ENCODE results near the gene PDE7B.

The PDE7B gene

DNA sequence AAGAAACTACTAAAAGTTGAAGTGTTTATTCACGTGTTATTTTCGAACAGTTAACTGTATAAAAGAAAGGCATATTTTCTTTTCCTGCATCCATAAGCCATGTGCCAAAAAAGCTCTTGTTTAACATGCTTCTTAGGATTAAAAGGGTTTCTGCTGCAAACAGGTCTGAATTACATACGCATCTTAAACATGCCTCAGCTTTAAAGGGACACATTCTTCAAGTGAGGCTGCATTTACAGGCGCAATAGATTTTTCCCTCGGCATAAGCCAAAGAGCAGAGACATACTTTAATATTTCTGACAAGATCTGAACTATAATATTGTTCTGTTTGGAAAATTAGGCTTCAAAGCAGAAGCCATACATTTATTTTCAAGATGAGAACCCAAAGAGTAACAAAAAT lies 39.4 kb downstream of the PDE7B start:
- DNase-seq (ENCODE audit: low spot score): no peak

DNA sequence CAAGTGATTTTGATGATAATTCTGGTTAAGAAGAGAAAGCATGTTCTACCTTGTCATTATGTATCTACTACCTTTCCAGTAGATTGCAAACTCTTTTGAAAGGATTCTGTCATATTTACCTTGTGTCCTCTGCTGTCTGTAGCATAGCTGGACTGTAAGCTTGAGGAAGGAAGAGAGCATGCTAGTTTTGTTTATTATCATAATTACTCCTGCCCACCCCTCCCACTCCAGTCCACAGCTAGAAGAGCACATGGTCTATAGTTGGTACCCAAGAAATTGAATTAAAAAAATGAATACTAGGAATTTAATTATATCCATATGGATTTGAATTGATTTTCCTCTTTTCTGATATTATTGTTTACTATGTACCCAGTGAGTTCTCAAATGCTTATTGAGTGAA lies 40.2 kb downstream of the PDE7B start:
- DNase-seq (ENCODE audit: low spot score): no peak

GRCh38 chr6:135895231-135895911 lies 43.9 kb downstream of the PDE7B start:
- no peak for DNase-seq (ENCODE audit: low spot score)

DNA sequence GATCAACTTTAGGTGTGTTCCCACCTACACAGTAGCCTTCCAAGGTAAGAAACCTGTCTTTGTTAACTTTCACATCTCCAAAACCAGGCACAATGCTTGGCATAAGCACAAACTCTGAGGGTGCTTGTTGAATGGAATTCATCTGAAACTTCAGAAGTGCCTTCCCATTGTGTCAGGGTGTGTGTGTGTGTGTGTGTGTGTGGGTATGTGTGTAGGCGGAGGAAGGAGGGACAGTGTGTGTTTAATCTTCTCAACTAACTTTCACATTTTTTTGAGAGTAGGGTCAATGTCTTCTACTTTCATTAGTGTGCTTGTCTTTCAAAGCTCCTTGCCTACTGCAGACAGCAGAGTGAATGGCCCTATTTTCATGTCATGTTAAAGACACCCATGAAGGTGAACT lies 45.6 kb downstream of the PDE7B start:
- DNase-seq (ENCODE audit: low spot score): no peak

GRCh38 chr6:135901774-135902524 lies 50.4 kb downstream of the PDE7B start:
- DNase-seq (ENCODE audit: low spot score): no peak

- DNase-seq (ENCODE audit: low spot score): no peak
Measured at GRCh38 chr6:135902756-135903331, 51.3 kb downstream of the PDE7B start.

DNA sequence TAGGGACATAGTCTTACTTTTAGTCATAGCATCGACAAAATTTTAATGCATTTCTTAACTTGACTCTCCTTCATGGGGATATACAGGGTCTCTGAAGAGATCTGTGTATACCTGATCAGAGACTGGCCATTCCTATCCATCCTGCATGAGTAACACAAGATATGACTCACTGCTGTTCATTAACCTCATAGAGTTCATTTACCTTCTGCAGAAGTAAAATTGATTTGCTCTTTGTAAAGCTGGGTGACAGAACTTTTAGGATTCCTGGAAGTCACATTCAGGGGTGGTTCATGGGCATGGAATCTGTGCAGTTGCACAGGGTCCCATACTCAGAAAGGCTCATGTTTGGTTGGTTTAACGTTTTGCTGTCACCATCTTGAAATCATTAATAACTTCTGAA lies 53.2 kb downstream of the PDE7B start:
- peak; percentile 7 for DNase-seq (ENCODE audit: low spot score)

DNA sequence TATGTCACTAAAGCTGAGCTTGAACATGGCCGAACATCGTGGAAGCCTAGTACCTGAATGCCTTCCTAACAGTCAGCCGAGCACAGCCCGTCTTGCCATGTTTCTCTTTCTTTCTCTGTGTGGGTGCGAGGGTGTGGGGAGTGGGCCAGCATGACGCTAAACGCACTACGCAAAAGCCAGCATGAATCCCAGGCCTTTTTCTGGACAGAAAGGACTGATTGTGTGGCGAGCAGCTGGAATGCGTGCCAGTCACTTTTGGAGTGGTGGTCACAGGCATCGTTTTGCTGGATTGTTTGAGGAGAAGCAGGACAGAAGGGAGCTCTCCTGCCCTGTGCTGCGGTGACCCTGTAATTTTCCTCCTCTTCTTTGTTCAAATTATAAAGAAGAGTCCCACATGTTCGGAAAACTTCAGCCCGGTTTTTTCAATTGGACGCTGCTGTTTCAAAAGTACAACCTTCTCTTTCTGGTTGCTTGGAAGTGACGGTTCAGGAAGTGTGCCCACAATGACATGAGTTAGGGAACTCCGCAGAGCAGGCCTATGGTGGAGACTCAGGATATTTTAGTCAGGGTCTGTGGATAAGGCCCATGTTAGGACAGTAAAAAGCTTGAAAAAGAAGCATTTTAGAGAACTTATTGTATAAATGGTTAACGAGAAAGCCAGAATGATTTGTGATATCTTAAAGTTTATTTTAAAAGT lies 54.3 kb downstream of the PDE7B start:
- DNase-seq (ENCODE audit: low spot score): no peak

DNA sequence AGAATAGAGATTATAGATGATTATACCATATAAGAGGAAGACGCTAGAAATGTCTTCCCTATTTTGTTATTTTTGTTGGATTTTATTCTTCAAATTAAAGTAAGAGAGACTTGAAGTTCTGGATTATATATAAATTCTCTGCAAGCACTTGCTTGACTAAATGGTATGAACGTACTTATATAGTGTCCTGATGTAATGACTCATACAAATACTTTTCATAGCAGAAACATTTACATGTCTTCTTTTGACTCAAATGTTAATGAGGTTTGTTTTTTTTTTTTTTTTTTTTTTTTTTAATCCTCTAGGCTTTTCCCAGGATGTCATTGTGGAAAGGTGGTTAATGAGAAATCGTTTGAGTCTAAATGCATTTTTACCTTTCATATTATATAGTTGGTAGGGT lies 55.0 kb downstream of the PDE7B start:
- DNase-seq (ENCODE audit: low spot score): no peak

GRCh38 chr6:135906972-135907465 lies 55.5 kb downstream of the PDE7B start:
- DNase-seq (ENCODE audit: low spot score): no peak

DNA sequence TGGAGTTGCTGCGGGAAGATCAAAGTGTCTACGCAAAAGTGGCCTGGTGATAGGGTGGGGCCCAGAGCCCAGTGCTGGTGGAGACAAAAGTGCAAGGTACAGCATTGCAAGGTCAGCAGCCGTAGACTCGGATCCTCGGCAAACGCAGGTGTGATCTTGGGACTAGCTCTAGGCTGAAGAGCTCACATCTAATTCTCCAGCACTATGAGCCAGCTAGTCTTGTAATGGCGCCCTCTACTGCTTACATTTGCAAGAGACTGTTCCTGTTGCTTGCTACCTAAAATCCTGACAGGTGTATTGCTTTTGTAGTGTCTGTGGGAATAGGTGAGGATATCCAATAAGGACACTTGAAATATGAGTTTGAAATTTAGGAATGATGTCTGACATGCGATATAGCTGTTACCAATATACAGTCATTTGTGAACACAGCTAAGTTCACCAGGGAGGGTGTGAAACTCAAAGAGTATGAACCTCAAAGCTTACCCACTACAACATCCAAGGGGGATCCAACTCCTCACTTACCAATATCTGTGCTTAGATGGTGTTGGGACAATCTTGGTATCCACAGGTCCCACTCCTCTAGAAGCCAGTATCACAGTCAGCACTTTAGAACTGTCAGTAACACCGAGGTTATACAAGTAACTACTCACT lies 58.4 kb downstream of the PDE7B start:
- peak; percentile 35 for DNase-seq (ENCODE audit: low spot score)

DNA sequence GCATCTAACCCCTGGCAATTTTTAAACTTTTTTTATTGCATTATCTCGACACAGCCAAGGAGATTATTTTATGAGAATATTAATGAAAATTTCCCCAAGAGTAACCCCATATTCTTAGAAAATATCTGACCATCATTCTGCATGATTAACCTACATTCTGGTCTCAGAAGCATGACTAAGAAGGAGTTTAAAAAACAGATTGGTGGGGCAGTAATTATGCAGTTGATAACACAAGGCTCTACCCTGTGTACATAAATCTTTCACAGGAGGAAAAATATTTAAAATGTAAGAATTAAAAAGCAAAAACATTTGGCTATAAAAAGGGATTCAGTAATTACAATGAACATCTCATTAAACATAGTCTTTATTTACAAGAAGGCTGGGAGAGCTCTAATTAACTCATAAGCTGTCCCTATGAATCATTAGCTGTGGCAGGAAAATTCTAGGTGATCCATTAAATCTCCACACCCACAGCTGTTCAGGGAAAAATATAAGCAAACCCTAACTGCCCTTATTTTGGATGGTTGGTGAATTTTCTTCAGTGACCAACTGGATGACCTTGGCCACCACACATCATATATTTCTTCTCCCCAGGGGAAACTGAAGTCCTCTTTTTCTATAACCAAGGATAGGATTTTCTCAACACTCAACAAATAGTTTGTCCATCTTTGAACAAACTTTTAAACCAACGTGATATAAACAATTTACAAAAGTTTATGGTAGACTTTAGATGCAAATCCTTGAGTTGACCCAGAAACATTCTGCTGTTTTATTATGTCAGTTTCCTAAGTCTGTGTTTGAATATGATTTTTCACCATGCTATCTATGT lies 59.5 kb downstream of the PDE7B start:
- DNase-seq (ENCODE audit: low spot score): no peak

- no peak for DNase-seq (ENCODE audit: low spot score)
Measured at GRCh38 chr6:135913785-135914184, 62.3 kb downstream of the PDE7B start.

DNA sequence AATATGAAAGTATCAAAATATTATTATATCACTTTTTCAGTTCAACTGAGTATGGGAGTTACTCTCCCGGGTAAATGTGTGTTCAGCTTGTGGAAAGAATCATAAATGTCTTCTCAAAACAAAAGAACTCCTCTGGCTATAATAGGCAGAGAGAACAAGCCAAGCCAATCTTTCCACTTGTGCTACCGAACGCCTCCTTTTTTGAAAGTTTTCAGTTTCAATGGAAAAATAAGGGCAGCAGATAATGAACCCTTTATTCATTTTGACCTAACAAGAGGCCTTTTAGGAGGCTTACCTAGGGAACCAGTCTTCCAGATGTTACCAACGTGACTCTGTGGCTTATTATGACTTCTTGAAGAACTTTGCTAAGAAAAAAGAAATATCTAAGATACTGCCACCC lies 67.5 kb downstream of the PDE7B start:
- DNase-seq (ENCODE audit: low spot score): no peak

GRCh38 chr6:135920689-135921088 lies 69.2 kb downstream of the PDE7B start:
- no peak for DNase-seq (ENCODE audit: low spot score)

- no peak for DNase-seq (ENCODE audit: low spot score)
Measured at GRCh38 chr6:135921188-135921587, 69.7 kb downstream of the PDE7B start.

- peak; percentile 95 for DNase-seq (ENCODE audit: low spot score)
Measured at GRCh38 chr6:135922174-135922573, 70.7 kb downstream of the PDE7B start.

DNA sequence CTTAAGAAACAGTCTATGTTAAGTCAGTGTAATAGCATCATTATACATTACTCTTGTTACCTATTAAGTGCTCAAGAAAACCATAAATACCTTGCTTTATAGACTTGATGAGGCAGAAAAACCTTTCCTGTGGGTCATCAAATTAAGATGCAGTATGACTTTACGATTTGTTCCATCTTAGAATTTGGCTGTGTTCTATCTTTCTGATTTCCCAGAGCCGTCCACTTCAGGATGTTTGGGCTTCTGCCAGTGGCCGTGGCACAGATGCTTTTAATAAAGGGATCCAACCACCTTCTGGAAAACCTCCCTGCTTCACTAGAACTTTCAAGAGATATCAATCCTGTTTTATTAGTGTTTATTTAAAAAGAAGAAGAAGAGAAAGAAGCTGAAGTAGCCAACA lies 71.2 kb downstream of the PDE7B start:
- no peak for DNase-seq (ENCODE audit: low spot score)

DNA sequence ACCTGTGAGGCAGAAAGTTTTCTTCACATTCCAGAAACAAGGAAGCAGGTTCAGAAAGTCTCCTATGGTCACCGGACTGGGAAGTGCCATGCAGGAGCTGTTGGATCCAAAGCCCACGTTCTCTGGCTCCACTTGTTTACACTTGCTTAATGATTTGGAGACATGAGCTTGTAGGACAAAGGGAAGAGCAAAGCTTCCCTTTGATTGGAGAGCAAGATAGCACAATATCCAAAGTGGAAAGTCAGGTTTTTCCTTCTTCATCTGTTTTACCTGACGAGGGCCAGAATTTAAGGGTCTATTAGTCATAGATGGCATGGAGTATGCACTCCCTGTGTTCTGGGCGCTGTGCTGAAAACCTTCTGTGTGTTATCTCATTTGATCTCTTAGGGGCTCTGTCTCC lies 81.2 kb downstream of the PDE7B start:
- no peak for DNase-seq (ENCODE audit: low spot score)

DNA sequence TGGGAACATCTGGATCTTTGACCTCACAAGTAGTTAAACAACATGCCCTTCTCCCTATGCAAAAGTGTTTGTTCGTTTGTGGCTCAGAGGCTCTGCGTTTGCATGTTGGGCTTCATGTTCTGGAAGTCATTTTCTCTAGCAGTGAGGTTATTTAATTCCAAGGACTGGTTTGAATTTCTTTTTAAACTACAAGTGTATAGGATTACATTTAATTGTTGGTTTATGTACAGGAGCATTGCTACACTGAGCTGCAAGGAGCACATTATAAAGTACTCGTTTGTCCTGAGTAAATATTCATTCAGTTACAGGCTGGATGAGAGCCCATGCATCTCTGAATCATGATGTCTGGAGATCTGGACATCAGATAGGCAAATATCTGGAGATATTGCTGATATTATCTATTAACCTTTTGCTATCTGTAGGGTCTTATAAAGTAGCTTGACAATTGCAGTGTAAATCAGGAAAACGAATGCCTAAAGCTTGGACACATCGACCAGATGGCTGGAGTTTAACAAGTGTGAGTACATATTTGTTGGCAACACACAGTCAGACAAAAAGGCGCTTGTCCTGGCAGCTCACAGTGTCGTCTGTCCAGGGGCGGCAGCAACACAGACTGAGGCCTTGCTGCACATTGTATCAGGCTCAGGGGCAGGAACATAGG lies 84.6 kb downstream of the PDE7B start:
- DNase-seq (ENCODE audit: low spot score): no peak

DNA sequence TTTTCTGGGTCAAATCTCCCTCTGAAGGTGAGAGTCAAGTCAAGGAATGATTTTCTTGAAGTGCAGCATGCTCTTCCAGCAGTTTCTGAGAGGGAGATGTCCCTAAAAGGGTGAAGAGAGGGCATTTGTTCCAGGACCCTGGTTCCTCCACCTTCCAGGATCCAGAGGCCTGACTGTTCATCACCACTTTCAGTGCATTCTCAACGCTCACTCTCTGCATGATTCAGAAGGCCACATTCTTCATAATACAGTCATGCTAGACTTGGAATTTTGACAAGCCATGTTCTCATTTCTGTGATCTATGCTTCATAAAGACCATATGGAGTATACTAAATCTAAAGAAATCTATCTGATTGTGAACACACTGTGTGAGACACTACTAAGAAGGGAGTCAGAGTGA lies 85.1 kb downstream of the PDE7B start:
- DNase-seq (ENCODE audit: low spot score): peak; percentile 80
